HepG2 (cell line): Measurements from ENCODE around the gene SRP68. TPM values are rescaled to one million over a fixed set of nuclear protein-coding genes. Genes with fewer than 3 reads are reported as not detected.
A peak's percentile ranks its signal among the peaks of the same experiment; 100 is the strongest.

Source experiments
- DBP ChIP-seq: sonication (generic); formaldehyde crosslinking; IDR thresholded peaks from 2 replicates; pipeline ENCODE4 v1.4.0; 2020; ENCODE audit warnings: missing genetic modification reagents; ENCODE audit errors: not compliant biosample characterization
- HDAC6 ChIP-seq: fragments of 200-600 bp; sonication (generic); IDR thresholded peaks from 2 replicates; pipeline ENCODE4 v1.7.0; 2017; ENCODE audit warnings: mild to moderate bottlenecking, antibody characterized with exemption, low read length, low read depth
- MEIS1 ChIP-seq: sonication (generic); formaldehyde crosslinking; IDR thresholded peaks from 2 replicates; pipeline ENCODE4 v1.9.0; 2021; ENCODE audit warnings: mild to moderate bottlenecking, missing genetic modification reagents, moderate library complexity, borderline replicate concordance
- NBN ChIP-seq: fragments of 450-650 bp; conservative IDR thresholded peaks from 2 replicates; pipeline ENCODE4 v1.6.1; 2017
- NFYB ChIP-seq: sonication (generic); formaldehyde crosslinking; IDR thresholded peaks from 2 replicates; pipeline ENCODE4 v1.4.0; 2020; ENCODE audit warnings: missing genetic modification reagents
- POLR2AphosphoS2 ChIP-seq: IDR thresholded peaks from 2 replicates; pipeline ENCODE4 v1.6.1; 2011; ENCODE audit warnings: low read depth, low read length, improper control_type of control experiment
- TBX2 ChIP-seq: sonication (generic); formaldehyde crosslinking; IDR thresholded peaks from 2 replicates; pipeline ENCODE4 v1.5.0; 2020; ENCODE audit warnings: missing genetic modification reagents, mild to moderate bottlenecking, borderline replicate concordance
- TFDP2 ChIP-seq: sonication (generic); formaldehyde crosslinking; IDR thresholded peaks from 2 replicates; pipeline ENCODE4 v1.4.0; 2020; ENCODE audit warnings: missing genetic modification reagents
- ZBTB25 ChIP-seq: IDR thresholded peaks from 2 replicates; pipeline ENCODE4 v1.6.1; 2018; ENCODE audit warnings: missing genetic modification reagents
- ZBTB37 ChIP-seq: sonication (generic); formaldehyde crosslinking; IDR thresholded peaks from 2 replicates; pipeline ENCODE4 v1.4.0; 2020; ENCODE audit warnings: mild to moderate bottlenecking, missing genetic modification reagents
- ZBTB42 ChIP-seq: sonication (generic); formaldehyde crosslinking; IDR thresholded peaks from 2 replicates; pipeline ENCODE4 v1.5.0; 2020; ENCODE audit warnings: mild to moderate bottlenecking, missing genetic modification reagents
- ZFAT ChIP-seq: sonication (generic); formaldehyde crosslinking; conservative IDR thresholded peaks from 2 replicates; pipeline ENCODE4 v1.8.1; 2023; ENCODE audit warnings: missing genetic modification reagents, inconsistent platforms
- ZFP90 ChIP-seq: sonication (generic); formaldehyde crosslinking; IDR thresholded peaks from 2 replicates; pipeline ENCODE4 v1.8.0; 2022; ENCODE audit warnings: missing genetic modification reagents, mild to moderate bottlenecking, inconsistent platforms, borderline replicate concordance
- ZNF256 ChIP-seq: sonication (generic); formaldehyde crosslinking; conservative IDR thresholded peaks from 2 replicates; pipeline ENCODE4 v1.4.0; 2020; ENCODE audit warnings: missing genetic modification reagents
- ZNF549 ChIP-seq: sonication (generic); formaldehyde crosslinking; IDR thresholded peaks from 2 replicates; pipeline ENCODE4 v1.5.0; 2020; ENCODE audit warnings: missing genetic modification reagents
- ZNF572 ChIP-seq: sonication (generic); formaldehyde crosslinking; IDR thresholded peaks from 2 replicates; pipeline ENCODE4 v1.5.1; 2020; ENCODE audit warnings: mild to moderate bottlenecking, missing genetic modification reagents
- ZNF609 ChIP-seq: sonication (generic); formaldehyde crosslinking; IDR thresholded peaks from 2 replicates; pipeline ENCODE4 v1.4.0; 2020; ENCODE audit warnings: mild to moderate bottlenecking, missing genetic modification reagents, borderline replicate concordance
- ZNF672 ChIP-seq: sonication (generic); formaldehyde crosslinking; IDR thresholded peaks from 2 replicates; pipeline ENCODE4 v1.8.1; 2022; ENCODE audit warnings: missing genetic modification reagents
- ZNF7 ChIP-seq: IDR thresholded peaks from 2 replicates; pipeline ENCODE4 v1.6.1; 2016; ENCODE audit warnings: missing biosample characterization, missing genetic modification reagents
- ZNF709 ChIP-seq: sonication (generic); formaldehyde crosslinking; IDR thresholded peaks from 2 replicates; pipeline ENCODE4 v1.5.0; 2020; ENCODE audit warnings: mild to moderate bottlenecking, missing genetic modification reagents
- ZSCAN9 ChIP-seq: IDR thresholded peaks from 2 replicates; pipeline ENCODE4 v1.6.1; 2016; ENCODE audit warnings: borderline replicate concordance
- polyA plus RNA-seq, 8 experiments: library from polyadenylated mRNA; depleted of rRNA in 3 of 8; stranded (reverse) in 7 of 8; unstranded in 1 of 8; fragments of >200 nt; fragmentation: Illumina TruSeq in 4 of 8; extraction: Trizol in 4 of 8; gene quantifications; 2 replicates each; pipeline versions ENCODE4 v1.2.1 to v1.2.3, GENCODE V29; 2011 to 2016; ENCODE audit warnings: low read depth in 4 of 8, missing spikeins in 1 of 8, mixed read lengths in 1 of 8; ENCODE audit not compliant: insufficient read depth in 1 of 8
- total RNA-seq, 5 experiments: library from RNA; depleted of rRNA; stranded (reverse); fragments of >200 nt; fragmentation: Illumina TruSeq; extraction: Trizol; gene quantifications; 2 replicates each; pipeline ENCODE4 v1.2.3, GENCODE V29; 2016; ENCODE audit warnings: low read depth in 1 of 5

SRP68 gene
- total and polyA plus RNA-seq, 2 of the 13 experiments (the other 11 are each of a cell fraction or from before 2014, with no cell fraction given), result 39.8 to 74.3 TPM

- peak; percentile 42; the same call in 1 of the 2 replicates for TF ChIP-seq ZNF609
- TF ChIP-seq ZNF7 (CRISPR knock-in tag), result no peak
- TF ChIP-seq ZBTB25 (CRISPR knock-in tag), result no peak; the same call in 1 of the 2 replicates
- no peak for TF ChIP-seq ZNF572 (CRISPR knock-in tag)
- no peak for TF ChIP-seq ZNF549 (CRISPR knock-in tag)
- TF ChIP-seq ZNF672, result no peak
- TF ChIP-seq MEIS1 (CRISPR knock-in tag), result no peak
- TF ChIP-seq ZNF256 (CRISPR knock-in tag), result no peak
- 0 out of 2 replicates have a peak, but pooled peaks have one; percentile 43 for TF ChIP-seq ZBTB42 (CRISPR knock-in tag)
- 0 out of 2 replicates have a peak, but pooled peaks have one; percentile 49 for TF ChIP-seq TFDP2 (CRISPR knock-in tag)
- no peak for TF ChIP-seq POLR2AphosphoS2
- TF ChIP-seq ZSCAN9 (CRISPR knock-in tag), result peak; percentile 67; the same call in 1 of the 2 replicates
- TF ChIP-seq ZFAT (CRISPR knock-in tag), result no peak
- no peak; the same call in 1 of the 2 replicates for TF ChIP-seq ZNF709 (CRISPR knock-in tag)
- no peak; the same call in 1 of the 2 replicates for TF ChIP-seq NFYB (CRISPR knock-in tag)
- TF ChIP-seq DBP (CRISPR knock-in tag), result no peak
- no peak for TF ChIP-seq NBN
- no peak for TF ChIP-seq HDAC6
- TF ChIP-seq TBX2, result peak; percentile 73
- no peak for TF ChIP-seq ZBTB37 (CRISPR knock-in tag)
- peak; percentile 85; the same call in 1 of the 2 replicates for TF ChIP-seq ZFP90
Measured at GRCh38 chr17:76027159-76027839, 45.0 kb downstream of the SRP68 start, which contains the start of gene EVPL (continued).
